GM12878 (cell line): ENCODE measurements around the gene MLNR. TPM values are rescaled to one million over a fixed set of nuclear protein-coding genes. Genes with fewer than 3 reads are reported as not detected.

Experiments
- ASH2L ChIP-seq: fragments of 300-600, 200-600 bp; sonication (generic); IDR thresholded peaks from 2 replicates; pipeline ENCODE4 v1.6.1; 2017; ENCODE audit warnings: low read depth, mild to moderate bottlenecking, borderline replicate concordance
- ATF7 ChIP-seq: fragments of 450-650 bp; IDR thresholded peaks from 2 replicates; pipeline ENCODE4 v1.6.1; 2016; ENCODE audit warnings: low read depth, mild to moderate bottlenecking
- BHLHE40 ChIP-seq, 2 experiments: fragments of 450-650 bp in 1 of 2; IDR thresholded peaks; 2 replicates each; pipeline ENCODE4 v1.6.1; 2011 to 2017; ENCODE audit warnings: low read depth in 2 of 2, borderline replicate concordance in 1 of 2, improper control_type of control experiment in 1 of 2, low read length in 1 of 2, mild to moderate bottlenecking in 1 of 2
- CREB1 ChIP-seq: IDR thresholded peaks from 2 replicates; pipeline ENCODE4 v1.6.1; 2012; ENCODE audit warnings: low read depth, mild to moderate bottlenecking, inconsistent platforms
- DPF2 ChIP-seq: fragments of 450-650 bp; IDR thresholded peaks from 2 replicates; pipeline ENCODE4 v1.6.1; 2017; ENCODE audit warnings: mild to moderate bottlenecking
- EGR1 ChIP-seq, 2 experiments: IDR thresholded peaks; 1 replicate in 1 of 2; 2 replicates in 1 of 2; pipeline ENCODE4 v1.6.1; 2011 to 2012; ENCODE audit warnings: low read depth in 2 of 2, low read length in 2 of 2, borderline replicate concordance in 1 of 2, mild to moderate bottlenecking in 1 of 2, moderate library complexity in 1 of 2
- EP300 ChIP-seq, 2 experiments: fragments of 150-350 bp in 1 of 2; IDR thresholded peaks; 2 replicates each; pipeline ENCODE4 v1.6.1; 2011 to 2012; ENCODE audit warnings: low read depth in 2 of 2, low read length in 2 of 2, borderline replicate concordance in 1 of 2, improper control_type of control experiment in 1 of 2, inconsistent platforms in 1 of 2; ENCODE audit not compliant: control insufficient read depth in 1 of 2
- FOXM1 ChIP-seq: IDR thresholded peaks from 2 replicates; pipeline ENCODE4 v1.6.1; 2012; ENCODE audit warnings: low read depth, mild to moderate bottlenecking, inconsistent platforms, low read length, moderate library complexity
- JUND ChIP-seq: IDR thresholded peaks from 2 replicates; pipeline ENCODE4 v1.6.1; 2012; ENCODE audit warnings: low read depth, mild to moderate bottlenecking, low read length, improper control_type of control experiment, moderate library complexity
- LARP7 ChIP-seq: fragments of 450-650 bp; IDR thresholded peaks from 2 replicates; pipeline ENCODE4 v1.6.1; 2017; ENCODE audit warnings: mild to moderate bottlenecking
- MXI1 ChIP-seq: fragments of 150-350 bp; IDR thresholded peaks from 2 replicates; pipeline ENCODE4 v1.6.1; 2011; ENCODE audit warnings: low read depth, mild to moderate bottlenecking, inconsistent platforms, low read length, improper control_type of control experiment
- NBN ChIP-seq: fragments of 450-650 bp; IDR thresholded peaks from 2 replicates; pipeline ENCODE4 v1.6.1; 2016
- POLR2A ChIP-seq: IDR thresholded peaks from 2 replicates; pipeline ENCODE4 v1.6.1; 2011; ENCODE audit warnings: low read depth, mild to moderate bottlenecking, low read length
- POLR2AphosphoS2 ChIP-seq: IDR thresholded peaks from 2 replicates; pipeline ENCODE4 v1.6.1; 2011; ENCODE audit warnings: low read depth, mild to moderate bottlenecking, low read length, improper control_type of control experiment, moderate library complexity
- POLR2AphosphoS5 ChIP-seq: IDR thresholded peaks from 2 replicates; pipeline ENCODE4 v1.6.1; 2011; ENCODE audit warnings: mild to moderate bottlenecking, low read length, inconsistent platforms
- POU2F2 ChIP-seq: IDR thresholded peaks from 3 replicates; pipeline ENCODE4 v1.6.1; 2011; ENCODE audit warnings: low read depth, mild to moderate bottlenecking, low read length, borderline replicate concordance
- RB1 ChIP-seq: fragments of 450-650 bp; formaldehyde crosslinking; IDR thresholded peaks from 2 replicates; pipeline ENCODE4 v1.6.1; 2017; ENCODE audit warnings: mild to moderate bottlenecking, borderline replicate concordance
- RUNX3 ChIP-seq: IDR thresholded peaks from 2 replicates; pipeline ENCODE4 v1.6.1; 2012; ENCODE audit warnings: low read length, inconsistent platforms
- SMAD5 ChIP-seq: IDR thresholded peaks from 2 replicates; pipeline ENCODE4 v1.6.1; 2016; ENCODE audit warnings: antibody characterized with exemption, low read depth
- YY1 ChIP-seq: IDR thresholded peaks from 2 replicates; pipeline ENCODE4 v1.6.1; 2011; ENCODE audit warnings: low read depth, mild to moderate bottlenecking, low read length
- ZNF274 ChIP-seq: IDR thresholded peaks from one replicate; pipeline ENCODE4 v1.8.0; 2011; ENCODE audit not compliant: insufficient read length, insufficient read depth
- ZSCAN29 ChIP-seq: fragments of 450-650 bp; IDR thresholded peaks from 2 replicates; pipeline ENCODE4 v1.6.1; 2017; ENCODE audit warnings: mild to moderate bottlenecking, moderate library complexity
- polyA plus RNA-seq, 11 experiments: library from polyadenylated mRNA; depleted of rRNA in 4 of 11; unstranded in 6 of 11; stranded (reverse) in 5 of 11; fragments of >200 nt; fragmentation: Nextera tagmentation in 4 of 11; fragmentation: Illumina TruSeq in 1 of 11; extraction: Ambion mirVana in 4 of 11; extraction: Trizol in 1 of 11; gene quantifications; 1 replicate in 1 of 11; 2 replicates in 10 of 11; pipeline versions ENCODE4 v1.2.1 to v1.2.3, GENCODE V29; 2011 to 2016; ENCODE audit warnings: inconsistent platforms in 2 of 11, missing spikeins in 2 of 11, low read depth in 1 of 11
- total RNA-seq, 4 experiments: library from RNA; depleted of rRNA in 3 of 4; stranded (reverse); fragments of >200 nt in 3 of 4; fragmentation: Illumina TruSeq in 1 of 4; extraction: Trizol in 1 of 4; gene quantifications; 2 replicates each; pipeline versions ENCODE4 v1.2.1 to v1.2.3, GENCODE V29; 2013 to 2021
- TF ChIP-seq, protein P1 (sequence below): fragments of 450-650 bp; IDR thresholded peaks from 2 replicates; pipeline ENCODE4 v1.6.1; 2018; ENCODE audit warnings: mild to moderate bottlenecking, low read depth, moderate library complexity; ENCODE audit not compliant: partially characterized antibody
- TF ChIP-seq, protein P2 (sequence below): IDR thresholded peaks from 2 replicates; pipeline ENCODE4 v1.6.1; 2012; ENCODE audit warnings: low read depth, low read length, improper control_type of control experiment
- TF ChIP-seq, protein P3 (sequence below): fragments of 450-650 bp; IDR thresholded peaks from 2 replicates; pipeline ENCODE4 v1.6.1; 2016; ENCODE audit warnings: mild to moderate bottlenecking

The MLNR gene
- total and polyA plus RNA-seq, 10 of the 15 experiments (the other 5 are each of a cell fraction or from before 2014, with no cell fraction given), result not detected

DNA sequence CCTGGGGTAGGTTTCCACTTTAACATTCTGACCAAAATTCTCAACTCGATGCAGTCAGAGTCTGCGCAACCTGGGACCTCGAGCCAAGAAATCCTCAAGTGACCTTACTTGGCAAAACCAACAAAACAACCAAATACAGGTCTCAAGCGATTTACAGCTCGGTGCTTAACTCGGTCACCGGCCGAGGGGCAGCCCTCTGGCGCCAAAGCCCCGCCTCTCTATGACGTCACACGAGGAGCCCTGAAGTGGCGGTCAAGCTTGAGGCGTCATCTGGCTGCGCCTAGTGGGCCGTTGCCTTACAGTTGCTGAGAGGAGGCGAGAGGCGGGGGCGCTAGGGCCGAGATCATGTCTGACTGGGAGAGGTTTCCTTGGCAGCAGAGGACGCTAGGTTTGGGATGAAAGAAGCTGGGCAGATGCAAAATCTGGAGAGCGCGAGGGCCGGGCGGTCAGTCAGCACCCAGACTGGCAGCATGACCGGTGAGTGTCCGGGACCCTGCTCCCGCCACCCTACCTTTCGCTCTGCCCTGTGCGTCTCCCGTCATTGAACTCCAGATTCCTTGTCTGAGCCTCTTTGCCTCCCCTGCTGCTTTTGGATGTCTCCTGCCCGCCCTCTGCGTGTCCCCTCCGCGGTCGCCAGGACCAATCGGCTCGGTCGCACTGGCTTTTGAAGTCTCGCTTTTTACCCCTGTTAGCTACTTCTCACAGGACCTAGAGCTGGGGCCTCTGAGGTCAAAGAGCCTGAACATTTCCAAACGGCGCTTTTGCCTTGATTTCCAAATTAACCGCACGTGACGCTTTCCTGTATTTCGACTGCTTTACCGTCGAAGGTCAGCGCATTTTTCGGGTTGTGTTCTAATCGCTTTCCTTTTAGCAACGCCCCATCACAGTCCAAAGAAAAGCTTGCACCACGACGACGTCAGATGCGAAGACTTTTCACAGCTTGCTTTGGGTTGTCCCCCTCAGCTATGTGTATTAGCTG, 27.8 kb downstream of the MLNR start, which contains the start of gene CDADC1 (continued):
- TF ChIP-seq EP300 (IDR thresholded peaks at IDR 0.05; ENCODE audit: borderline replicate concordance in 1 of 2, control insufficient read depth in 1 of 2, low read depth in 2 of 2, low read length in 2 of 2) (no peak), FOXM1 (no peak), EGR1 (IDR thresholded peaks at IDR 0.05; ENCODE audit: borderline replicate concordance in 1 of 2, low read depth in 2 of 2, low read length in 2 of 2) (peak in 1 of 2 experiments; percentile 84; a peak in 2 of 3 replicates), POLR2AphosphoS5 (peak; percentile 85), ZNF274 (no peak), NBN (peak; percentile 100), POLR2A (peak; percentile 93), ASH2L (peak; percentile 84; the same call in 1 of the 2 replicates), BHLHE40 (IDR thresholded peaks at IDR 0.05; ENCODE audit: borderline replicate concordance in 1 of 2, low read depth in 2 of 2, low read length in 1 of 2) (peak in 1 of 2 experiments; percentile 58; a peak in 2 of 4 replicates), ZSCAN29 (no peak), CREB1 (peak; percentile 100), DPF2 (0 out of 2 replicates have a peak, but pooled peaks have one; percentile 22), YY1 (peak; percentile 74), POU2F2 (peak; percentile 77; the same call in 2 of the 3 replicates), ATF7 (peak; percentile 99), POLR2AphosphoS2 (peak; percentile 50; the same call in 1 of the 2 replicates), LARP7 (0 out of 2 replicates have a peak, but pooled peaks have one; percentile 39), RB1 (peak; percentile 62; the same call in 1 of the 2 replicates), JUND (peak; percentile 25; the same call in 1 of the 2 replicates), RUNX3 (peak; percentile 88), SMAD5 (peak; percentile 43; the same call in 1 of the 2 replicates), MXI1 (peak; percentile 80)
- TF ChIP-seq, protein P1, sequence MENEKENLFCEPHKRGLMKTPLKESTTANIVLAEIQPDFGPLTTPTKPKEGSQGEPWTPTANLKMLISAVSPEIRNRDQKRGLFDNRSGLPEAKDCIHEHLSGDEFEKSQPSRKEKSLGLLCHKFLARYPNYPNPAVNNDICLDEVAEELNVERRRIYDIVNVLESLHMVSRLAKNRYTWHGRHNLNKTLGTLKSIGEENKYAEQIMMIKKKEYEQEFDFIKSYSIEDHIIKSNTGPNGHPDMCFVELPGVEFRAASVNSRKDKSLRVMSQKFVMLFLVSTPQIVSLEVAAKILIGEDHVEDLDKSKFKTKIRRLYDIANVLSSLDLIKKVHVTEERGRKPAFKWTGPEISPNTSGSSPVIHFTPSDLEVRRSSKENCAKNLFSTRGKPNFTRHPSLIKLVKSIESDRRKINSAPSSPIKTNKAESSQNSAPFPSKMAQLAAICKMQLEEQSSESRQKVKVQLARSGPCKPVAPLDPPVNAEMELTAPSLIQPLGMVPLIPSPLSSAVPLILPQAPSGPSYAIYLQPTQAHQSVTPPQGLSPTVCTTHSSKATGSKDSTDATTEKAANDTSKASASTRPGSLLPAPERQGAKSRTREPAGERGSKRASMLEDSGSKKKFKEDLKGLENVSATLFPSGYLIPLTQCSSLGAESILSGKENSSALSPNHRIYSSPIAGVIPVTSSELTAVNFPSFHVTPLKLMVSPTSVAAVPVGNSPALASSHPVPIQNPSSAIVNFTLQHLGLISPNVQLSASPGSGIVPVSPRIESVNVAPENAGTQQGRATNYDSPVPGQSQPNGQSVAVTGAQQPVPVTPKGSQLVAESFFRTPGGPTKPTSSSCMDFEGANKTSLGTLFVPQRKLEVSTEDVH, result peak; percentile 78
- TF ChIP-seq, protein P2, sequence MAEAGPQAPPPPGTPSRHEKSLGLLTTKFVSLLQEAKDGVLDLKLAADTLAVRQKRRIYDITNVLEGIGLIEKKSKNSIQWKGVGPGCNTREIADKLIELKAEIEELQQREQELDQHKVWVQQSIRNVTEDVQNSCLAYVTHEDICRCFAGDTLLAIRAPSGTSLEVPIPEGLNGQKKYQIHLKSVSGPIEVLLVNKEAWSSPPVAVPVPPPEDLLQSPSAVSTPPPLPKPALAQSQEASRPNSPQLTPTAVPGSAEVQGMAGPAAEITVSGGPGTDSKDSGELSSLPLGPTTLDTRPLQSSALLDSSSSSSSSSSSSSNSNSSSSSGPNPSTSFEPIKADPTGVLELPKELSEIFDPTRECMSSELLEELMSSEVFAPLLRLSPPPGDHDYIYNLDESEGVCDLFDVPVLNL, result peak; percentile 52; the same call in 1 of the 2 replicates
- TF ChIP-seq, protein P3, sequence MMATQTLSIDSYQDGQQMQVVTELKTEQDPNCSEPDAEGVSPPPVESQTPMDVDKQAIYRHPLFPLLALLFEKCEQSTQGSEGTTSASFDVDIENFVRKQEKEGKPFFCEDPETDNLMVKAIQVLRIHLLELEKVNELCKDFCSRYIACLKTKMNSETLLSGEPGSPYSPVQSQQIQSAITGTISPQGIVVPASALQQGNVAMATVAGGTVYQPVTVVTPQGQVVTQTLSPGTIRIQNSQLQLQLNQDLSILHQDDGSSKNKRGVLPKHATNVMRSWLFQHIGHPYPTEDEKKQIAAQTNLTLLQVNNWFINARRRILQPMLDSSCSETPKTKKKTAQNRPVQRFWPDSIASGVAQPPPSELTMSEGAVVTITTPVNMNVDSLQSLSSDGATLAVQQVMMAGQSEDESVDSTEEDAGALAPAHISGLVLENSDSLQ, result peak; percentile 49; the same call in 1 of the 2 replicates
